HuH-7.5 (cell line): ENCODE data around the gene ANKAR.
"Not testable (repeated sequence)": the region's sequence is repeated elsewhere in the genome, so short reads cannot be mapped to it uniquely, and the experiment has no call there.

Experiments used
- DNase-seq: peaks from one replicate; pipeline ENCODE4 v3.0.0; 2011; ENCODE audit warnings: low spot score

ANKAR gene

GRCh38 chr2:189658306-189659212 lies 15.9 kb upstream of the ANKAR start:
- DNase-seq = no peak

DNA sequence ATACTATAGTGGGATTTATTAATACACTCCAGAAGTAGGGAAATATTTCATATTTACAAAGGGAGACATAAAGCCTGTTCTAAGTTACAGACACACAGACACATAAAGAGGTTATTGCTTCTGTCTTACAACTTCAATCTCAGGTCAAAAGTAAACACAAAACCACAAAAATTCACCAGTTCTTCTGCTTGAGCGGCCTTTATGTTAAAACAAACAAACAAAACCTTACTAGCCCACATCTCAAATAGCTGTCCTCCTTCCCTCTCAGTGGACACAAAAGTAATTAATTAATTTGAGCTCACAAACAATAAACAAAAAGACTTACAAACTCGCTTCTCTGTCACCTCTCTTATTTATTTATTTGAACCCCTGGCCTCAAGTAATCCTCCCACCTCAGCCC lies 14.7 kb upstream of the ANKAR start:
- no peak for DNase-seq

- DNase-seq = no peak
These were observed 13.7 kb upstream of the ANKAR start for GRCh38 chr2:189660803-189661147.

GRCh38 chr2:189661148-189661956 lies 13.1 kb upstream of the ANKAR start, which contains the start of gene ASNSD1:
ASNSD1 (plus strand) TSS chr2:189661459; CDS start chr2:189666133, 4,674 bp downstream.
- DNase-seq = peak; percentile 93

DNA sequence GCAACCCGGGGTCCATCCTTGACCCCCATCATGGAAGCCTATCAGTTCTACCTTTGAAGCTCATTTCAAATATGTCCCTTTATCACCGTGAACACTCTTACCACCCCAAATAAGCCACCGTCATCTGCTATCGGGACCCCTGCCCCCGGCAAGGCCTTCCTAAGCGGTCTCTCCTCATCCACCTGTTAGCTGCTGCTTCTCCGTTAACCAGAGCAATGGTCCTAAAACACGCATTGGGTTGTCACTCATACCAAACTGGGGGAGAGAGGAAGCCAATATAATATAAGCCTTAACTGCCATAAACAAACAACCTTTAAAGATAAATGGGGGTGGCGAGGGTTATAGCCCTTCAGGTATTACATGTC lies 12.5 kb upstream of the ANKAR start:
- DNase-seq = no peak

DNA sequence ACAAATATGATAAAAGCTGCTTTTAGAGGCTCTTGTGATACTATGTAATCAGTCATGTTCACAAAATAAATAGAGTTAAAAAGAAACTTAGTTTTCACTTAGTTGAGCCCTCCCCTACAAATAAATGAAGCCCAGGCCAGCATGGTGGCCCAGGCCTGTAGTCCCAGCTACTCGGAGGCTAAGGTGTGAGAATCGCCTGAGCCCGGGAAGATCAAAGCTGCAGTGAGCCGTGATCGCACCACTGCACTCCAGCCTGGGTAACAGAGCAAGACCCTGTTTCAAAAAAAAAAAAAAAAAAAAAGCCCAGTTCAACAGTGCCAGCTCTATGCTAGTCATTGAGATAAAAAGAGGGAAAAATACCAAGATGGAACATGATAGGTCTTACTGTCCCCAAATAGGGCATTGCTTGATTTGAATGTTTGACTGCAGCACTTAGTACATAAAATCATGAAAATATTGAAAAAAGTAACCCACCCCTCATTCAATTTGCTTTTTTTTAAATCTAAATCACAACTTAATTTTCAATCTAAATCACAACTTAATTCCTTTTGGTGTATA lies 11.7 kb upstream of the ANKAR start:
- no peak for DNase-seq

GRCh38 chr2:189663319-189663718 lies 11.2 kb upstream of the ANKAR start:
- not testable (repeated sequence) for DNase-seq

DNA sequence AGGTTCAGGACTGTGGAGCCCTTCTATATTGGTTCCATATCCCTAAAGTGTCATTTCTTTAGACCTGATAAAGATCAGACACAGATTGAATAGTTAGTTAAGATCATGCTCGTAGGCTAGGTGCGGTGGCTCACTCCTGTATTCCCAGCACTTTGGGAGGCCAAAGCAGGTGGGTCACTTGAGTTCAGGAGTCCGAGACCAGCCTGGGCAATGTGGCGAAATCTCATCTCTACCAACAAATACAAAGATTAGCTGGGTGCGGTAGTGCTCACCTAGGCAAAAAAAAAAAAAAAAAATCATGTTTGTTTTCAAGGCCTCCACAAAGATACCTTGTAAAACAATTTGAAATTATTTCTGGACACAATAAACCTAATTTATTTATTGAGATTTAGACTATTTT lies 4.6 kb upstream of the ANKAR start:
- no peak for DNase-seq

GRCh38 chr2:189673661-189674373 lies 653 bp upstream of the ANKAR start:
- no peak for DNase-seq

- DNase-seq = no peak
These were observed 2.0 kb downstream of the ANKAR start for GRCh38 chr2:189676471-189676870.

- no peak for DNase-seq
These were observed 4.8 kb downstream of the ANKAR start for GRCh38 chr2:189679226-189679625.

DNA sequence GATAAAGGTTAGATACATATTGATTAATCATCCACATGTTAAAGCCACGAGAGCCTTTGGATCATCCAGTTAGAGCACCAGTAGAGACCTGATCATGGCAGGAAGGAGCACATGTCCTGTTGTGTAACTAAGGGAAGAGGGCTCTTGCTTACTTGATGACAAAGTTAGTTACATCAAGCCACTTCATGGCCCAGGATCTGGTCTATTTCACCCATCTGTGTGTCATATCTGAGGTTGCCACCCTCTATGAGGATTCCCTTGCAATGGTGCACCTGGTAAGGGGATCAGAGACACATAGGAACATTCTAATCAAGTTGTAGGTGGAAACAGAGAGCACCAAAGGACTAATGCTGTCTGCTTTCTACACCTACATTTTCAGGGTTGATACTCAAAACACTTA lies 6.7 kb downstream of the ANKAR start:
- DNase-seq = no peak

DNA sequence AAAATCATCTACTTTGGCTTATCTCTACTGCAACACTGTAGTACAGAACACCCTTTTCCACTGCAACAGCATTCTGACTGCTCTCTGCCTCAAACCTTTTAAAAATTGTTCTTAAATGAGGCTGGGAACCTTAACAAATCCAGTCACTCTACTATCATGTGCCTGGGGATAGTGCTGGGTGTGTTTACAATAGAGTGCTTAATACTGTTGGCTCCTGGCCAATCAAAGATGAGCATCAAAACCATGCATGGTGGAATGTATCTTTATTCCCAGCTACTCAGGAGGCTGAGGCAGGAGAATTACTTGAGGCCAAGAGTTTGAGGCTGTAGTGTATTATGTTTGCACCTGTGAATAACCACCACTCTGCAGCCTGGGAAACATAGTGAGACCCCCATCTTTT lies 7.4 kb downstream of the ANKAR start:
- DNase-seq = no peak

- DNase-seq = no peak
These were observed 8.9 kb downstream of the ANKAR start for GRCh38 chr2:189683348-189683747.

GRCh38 chr2:189684811-189685210 lies 10.3 kb downstream of the ANKAR start:
- no peak for DNase-seq

DNA sequence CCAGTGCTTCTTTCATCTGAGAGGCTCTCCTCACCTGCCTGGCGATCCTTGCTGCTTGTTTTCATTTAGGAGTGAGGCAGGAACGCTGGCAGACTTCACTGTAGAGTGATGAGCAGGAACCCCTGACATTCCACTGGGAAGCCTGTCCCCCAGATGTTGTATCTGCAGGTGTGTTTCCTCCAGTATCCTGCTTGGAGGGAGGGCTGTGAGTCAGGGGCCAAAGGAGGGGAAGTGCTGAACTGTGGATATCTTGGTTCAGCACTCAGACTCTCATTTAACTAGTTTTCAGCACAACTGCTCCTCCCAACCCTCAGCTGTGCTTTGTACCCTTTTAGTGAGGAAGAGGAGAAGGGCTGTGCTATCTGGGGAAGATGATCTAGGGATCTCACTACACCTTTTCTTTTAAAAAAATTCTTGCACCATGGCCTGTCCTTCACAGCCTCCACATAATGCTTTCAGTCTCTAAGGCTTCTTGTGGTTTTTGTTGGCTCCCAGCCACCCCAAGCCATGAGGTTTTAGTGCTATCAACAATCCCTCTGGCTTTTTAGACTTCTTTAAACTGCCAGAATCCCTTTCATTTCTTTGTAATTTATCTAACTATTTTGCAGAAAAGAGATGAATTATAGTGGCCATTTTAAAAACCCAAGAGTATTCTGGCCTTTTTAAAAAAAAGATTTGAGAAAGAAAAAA lies 11.2 kb downstream of the ANKAR start:
- DNase-seq = no peak

DNA sequence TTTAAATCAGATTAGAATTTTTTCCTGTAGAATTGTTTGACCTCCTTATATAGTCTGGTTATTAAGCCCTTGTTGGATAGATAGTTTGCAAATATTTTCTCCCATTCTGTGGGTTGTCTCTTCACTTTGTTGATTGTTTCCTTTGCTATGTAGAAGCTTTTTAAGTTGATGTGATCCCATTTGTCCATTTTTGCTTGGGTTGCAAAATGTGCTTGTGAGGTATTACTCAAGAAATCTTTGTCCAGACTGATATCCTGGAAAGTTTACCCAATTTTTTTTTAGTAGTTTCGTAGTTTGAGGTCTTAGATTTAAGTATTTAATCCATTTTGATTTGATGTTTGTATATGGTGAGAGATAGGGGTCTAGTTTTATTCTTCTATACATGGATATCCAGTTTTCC lies 13.3 kb downstream of the ANKAR start:
- DNase-seq = not testable (repeated sequence)

DNA sequence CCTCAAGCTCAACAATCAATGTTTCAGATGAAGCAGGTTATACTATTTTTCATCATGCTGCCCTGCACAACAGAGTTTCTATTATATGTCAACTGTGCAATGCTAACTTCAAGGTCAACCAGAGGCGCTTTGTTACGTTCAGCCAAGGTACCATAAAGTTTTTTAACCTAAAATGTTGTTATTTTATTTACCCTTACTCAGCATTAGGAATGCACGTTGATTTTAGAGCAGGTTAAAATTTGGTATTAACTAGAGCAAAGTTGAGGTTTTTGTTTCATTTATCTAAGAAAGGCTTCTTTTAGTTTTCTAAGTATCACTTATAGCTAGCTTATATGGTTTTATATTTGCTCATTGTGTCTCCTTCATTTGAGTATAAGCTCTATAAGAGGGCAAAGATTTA lies 21.8 kb downstream of the ANKAR start:
- no peak for DNase-seq

DNA sequence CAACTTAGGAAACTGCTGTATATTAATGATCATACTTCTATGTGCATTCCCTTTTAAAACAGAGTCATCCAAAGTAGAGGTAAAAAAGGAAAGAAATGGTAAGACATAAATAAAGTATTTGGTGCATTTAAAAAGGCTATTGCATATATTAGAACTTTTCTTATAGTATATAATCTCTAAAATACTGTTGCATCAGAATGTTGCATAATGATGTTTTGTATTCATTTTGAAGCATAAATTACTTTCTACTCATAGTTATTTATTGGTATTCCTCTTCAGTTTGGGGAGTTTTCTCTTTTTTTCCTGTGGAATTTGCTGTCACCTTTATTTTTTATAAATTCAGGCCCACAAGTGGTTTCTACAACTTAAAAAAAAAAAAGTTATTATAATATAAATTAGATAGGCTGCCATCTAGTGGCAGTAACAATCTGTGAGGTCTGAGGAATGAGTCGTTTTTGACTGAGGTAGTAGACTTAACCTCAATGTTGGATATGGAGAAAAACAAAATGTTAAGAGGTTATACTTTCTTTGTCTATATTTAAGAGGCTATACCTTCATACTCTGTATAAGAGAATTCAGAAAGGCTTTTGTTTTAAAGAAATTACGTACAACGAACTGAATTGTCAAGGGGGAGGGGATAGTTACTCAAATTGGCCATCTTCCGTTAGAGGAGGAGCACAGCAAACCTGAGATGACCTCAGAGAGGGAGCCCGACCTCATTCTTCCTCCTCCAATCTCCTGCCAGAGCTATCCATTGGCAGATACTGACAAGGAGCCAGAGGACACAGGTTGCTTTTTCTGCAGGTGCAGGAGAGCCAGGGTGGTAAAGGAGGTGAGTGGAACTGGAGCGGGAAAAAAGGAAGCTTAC lies 23.8 kb downstream of the ANKAR start:
- no peak for DNase-seq

GRCh38 chr2:189700681-189701080 lies 26.2 kb downstream of the ANKAR start:
- DNase-seq = no peak

DNA sequence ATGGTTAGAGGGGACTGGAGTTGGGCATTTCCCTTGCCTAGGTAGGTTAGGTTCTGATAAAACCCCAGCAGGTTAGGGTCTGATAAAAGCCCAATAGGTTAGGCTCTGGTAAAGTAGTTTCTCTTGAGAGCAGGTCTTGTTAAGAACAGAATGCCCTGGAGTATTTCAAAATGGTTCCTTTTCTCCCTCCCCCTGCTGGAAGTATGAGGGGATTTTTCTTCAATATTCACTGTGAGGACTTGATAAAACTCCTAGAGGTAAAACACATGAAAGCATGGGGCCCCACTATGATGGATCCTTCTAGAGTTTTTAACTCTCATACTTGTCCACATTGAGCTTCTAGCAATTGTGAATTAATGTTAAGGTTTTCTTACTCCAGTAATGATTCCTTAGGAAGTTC lies 27.6 kb downstream of the ANKAR start:
- DNase-seq = no peak
